Subcutaneous adipose tissue (tissue), 4 donors: Measurements from ENCODE around the gene RNF213. TPM values are rescaled to one million over a fixed set of nuclear protein-coding genes. Genes with fewer than 3 reads are reported as not detected.

ENCODE experiments used
- CTCF ChIP-seq: fragments of 450-650 bp; IDR thresholded peaks from one replicate; pipeline ENCODE4 v1.5.1; 2016; ENCODE audit warnings: low read depth, mild to moderate bottlenecking, control low read depth, antibody characterized with exemption, moderate library complexity
- total RNA-seq, 4 donors: library from RNA; depleted of rRNA; stranded (reverse); fragments of >200 nt; gene quantifications; one replicate each; pipeline ENCODE4 v1.1.0, GENCODE V29; 2016

RNF213 gene
- total RNA-seq: 100 to 1,000 TPM; 114 to 167 (median 144) TPM

GRCh38 chr17:80260791-80261158 lies at the start of gene RNF213:
TSS of gene RNF213 (plus strand) at chr17:80260852. CDS start at chr17:80263682, 2,830 bp downstream.
- TF ChIP-seq CTCF: no peak

GRCh38 chr17:80212109-80212508 lies 48.5 kb upstream of the RNF213 start:
- no peak for TF ChIP-seq CTCF

- no peak for TF ChIP-seq CTCF
These were observed 48.1 kb upstream of the RNF213 start for GRCh38 chr17:80212511-80212910.

- TF ChIP-seq CTCF: no peak
These were observed 47.5 kb upstream of the RNF213 start for GRCh38 chr17:80212962-80213642.

- no peak for TF ChIP-seq CTCF
These were observed 47.0 kb upstream of the RNF213 start for GRCh38 chr17:80213643-80213975.

- TF ChIP-seq CTCF: no peak
These were observed 46.4 kb upstream of the RNF213 start for GRCh38 chr17:80214012-80214877.

- TF ChIP-seq CTCF: no peak
These were observed 45.8 kb upstream of the RNF213 start for GRCh38 chr17:80214878-80215210.
